IPS-11a (cell line): Measurements from ENCODE around the gene EXOC8.

Experiments
- H3K4me3 ChIP-seq: one replicate; pipeline ENCODE4 v1.5.1; 2013; ENCODE audit warnings: low read depth, low read length, control low read depth

The EXOC8 gene

DNA sequence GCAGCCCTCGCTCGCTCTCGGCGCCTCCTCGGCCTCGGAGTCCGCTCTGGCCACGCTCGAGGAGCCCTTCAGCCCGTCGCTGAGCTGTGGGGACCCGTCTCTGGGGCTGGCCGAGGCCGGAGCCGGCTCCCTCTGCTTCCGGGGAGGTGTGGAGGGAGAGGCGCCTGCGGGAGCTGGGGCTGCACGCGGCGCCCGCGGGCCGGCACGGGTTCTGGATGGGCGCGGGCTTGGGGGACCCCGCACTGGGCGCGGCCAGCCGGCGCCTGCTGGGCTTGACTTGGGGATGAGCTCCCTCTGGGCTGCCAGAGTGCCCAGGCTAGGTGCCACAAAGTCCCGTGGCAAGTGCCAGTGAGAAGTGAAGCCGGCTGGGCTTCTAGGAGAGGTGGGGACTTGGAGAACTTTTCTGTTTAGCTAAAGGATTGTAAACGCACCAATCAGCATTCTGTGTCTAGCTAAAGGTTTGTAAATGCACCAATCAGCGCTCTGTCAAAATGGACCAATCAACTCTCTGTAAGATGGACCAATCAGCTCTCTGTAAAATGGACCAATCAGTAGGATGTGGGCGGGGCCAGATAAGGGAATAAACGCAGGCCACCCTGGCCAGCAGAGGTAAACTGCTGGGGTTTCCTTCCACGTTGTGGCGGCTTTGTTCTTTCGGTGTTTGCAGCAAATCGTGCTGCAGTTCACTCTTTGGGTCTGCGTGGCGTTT, 20.2 kb downstream of the EXOC8 start:
- H3K4me3 ChIP-seq: no peak overlapping the region

DNA sequence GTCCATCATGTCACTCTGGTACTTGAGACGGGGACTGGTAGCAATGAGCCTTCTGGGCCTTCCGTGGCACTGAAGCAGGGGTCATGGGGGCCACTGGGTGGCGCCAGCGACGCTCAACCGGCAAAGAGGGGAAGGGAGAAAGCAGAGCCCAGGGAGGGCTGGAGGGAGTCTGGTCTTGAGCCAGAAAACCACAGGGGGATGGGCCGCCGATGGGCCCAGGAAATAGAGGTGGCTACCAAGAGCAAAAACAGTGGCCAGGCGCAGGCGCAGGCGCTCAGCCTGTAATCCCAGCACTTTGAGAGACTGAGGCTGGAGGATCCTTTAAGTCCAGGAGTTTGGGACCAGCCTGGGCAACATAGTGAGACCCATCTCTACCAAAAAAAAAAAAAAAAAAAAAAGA, 21.8 kb downstream of the EXOC8 start:
- H3K4me3 ChIP-seq: no peak overlapping the region

DNA sequence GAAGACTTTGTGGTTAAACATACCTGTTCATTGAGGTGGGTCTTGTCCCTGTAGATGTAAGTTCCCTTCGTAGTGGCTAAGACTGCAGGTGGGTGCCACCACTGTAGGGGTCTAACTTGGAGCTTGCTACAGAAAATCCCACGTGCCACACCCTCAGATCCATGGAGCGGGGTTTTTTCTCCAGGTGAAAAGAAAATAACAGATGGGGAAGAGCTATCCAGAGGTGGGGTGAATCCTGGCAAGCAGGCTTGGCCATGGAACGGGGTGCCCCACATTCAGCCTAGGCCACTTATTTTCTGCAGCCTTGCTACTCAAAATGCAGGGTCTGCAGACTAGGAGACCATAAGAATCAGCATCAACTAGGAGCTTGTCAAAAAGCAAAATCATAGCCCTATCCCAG, 24.0 kb downstream of the EXOC8 start:
- H3K4me3 ChIP-seq: no peak overlapping the region

DNA sequence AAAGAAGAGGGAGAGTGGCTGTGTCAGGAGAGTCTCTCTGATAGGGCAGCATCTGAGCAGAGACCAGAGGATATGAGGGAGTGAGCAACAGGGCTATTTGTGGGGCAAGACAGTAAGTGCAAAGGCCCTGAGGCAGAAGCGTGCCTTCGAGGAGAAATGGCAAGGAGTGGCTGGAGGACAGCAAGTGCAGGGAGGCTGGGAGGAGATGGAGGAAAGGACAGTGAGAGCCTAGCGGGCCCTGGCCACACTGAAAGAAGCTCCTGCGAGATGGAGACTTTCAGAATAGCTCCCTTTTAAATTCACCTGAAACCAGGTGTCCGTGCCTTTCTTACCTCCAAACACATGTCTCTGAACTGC, 25.2 kb downstream of the EXOC8 start:
- H3K4me3 ChIP-seq: no peak overlapping the region

DNA sequence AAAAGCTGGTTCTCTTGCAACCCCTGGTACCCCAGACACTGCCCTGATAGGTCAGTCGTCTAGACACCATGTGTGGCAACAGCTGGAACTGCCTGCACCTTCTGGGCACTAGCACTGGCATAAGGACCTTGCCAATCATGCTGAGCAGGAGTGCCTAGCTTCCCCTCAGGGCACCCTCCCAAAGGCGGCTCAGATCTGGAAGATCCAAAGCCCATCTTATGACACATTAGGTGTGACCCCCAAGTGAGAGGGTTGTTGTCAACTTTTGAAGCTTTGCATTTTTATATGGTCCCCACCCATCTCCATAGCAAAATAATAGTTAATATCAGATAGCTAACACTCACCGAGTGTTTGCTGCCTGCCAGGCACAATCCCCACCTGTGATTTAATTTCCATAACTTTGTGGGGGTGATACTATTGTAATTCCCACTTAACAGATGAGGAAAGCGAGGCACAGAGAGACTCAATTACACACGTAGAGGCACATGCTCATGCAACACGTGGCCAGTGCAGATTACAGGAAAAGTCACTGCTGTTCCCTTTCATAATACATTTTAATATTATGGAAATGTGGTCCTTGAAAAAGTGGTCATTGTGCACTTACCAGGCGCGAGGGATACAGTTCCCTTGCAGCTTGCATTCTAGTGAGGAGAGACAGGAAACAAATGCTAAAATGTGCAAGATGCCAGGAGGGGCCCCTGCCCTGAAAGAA, 25.8 kb downstream of the EXOC8 start:
- no peak overlapping the region for H3K4me3 ChIP-seq

DNA sequence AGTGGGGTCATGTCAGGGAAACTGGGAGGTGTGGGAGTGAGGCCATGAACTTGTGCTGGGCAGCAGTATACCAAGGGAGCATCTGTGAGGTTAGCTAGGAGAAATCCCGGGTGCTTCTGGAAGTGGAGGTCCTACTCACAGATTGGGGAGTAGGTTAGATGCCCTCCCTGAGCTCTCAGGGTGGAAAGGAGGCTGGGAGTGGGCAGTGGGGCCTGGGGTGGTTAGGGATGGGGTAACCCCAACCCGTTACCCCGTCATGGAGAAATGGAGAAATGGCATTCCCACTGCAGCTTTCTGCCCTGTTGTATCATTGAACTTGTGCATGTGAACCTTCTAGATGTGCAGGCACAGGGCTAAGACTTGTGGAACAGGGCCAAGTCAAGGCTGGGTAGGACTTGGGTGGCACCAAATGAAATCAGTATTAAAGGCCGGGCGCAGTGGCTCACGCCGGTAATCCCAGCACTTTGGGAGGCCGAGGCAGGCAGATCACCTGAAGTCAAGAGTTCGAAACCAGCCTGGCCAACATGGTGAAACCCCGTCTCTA, 27.2 kb downstream of the EXOC8 start:
- H3K4me3 ChIP-seq: no peak overlapping the region

DNA sequence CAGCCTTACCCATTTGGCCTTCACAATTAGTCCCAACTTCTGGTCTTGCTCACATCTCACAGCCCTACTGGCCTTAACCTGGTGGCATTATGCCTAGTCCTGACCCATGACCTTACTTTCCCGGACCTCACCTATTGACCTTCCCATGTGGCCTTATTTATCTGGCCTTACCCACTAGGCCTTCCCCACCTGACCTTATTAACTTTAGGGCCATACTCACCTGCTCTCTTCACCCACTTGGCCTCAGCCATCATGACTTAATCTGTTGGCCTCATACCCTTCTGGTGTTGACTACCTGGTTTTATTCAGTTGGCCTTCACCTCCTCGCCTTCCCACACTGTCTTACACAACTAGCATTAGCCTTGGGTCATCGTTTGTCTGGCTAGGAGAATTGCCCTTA, 35.7 kb downstream of the EXOC8 start:
- H3K4me3 ChIP-seq: no peak overlapping the region

DNA sequence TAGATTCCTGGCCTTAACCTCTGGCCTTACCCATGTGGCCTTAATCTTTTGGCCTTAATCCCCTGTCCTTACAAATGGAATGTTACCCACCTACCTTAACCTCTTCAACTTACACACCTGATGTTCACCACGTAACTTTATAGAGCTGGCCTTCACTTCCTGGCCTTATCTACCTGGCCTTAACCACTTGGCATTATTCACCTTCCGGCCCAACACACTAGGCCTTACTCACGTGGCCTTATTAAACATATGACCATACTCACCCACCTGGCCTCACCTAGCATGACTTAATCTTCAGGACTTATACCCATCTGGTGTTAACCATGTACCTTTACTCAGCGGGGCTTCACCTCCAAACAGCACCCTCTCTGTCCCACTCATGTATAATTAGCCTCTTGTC, 41.7 kb downstream of the EXOC8 start:
- no peak overlapping the region for H3K4me3 ChIP-seq

DNA sequence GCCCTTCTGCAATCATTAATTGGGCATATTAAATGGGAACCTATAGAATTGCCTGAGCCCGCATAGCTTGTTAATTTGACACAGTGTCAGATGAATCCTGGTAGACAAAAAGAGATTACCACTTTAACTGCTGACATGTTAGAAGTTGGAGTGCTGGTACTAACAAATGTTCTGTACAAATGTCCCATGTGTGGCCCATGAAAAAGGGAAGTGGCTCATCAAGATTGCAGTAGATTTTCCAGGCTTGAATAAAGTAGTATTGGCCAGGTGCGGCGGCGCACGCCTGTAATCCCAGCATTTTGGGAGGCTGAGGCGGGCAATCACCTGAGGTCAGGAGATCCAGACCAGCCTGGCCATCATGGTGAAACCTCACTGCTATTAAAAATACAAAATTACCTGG, 51.0 kb downstream of the EXOC8 start:
- H3K4me3 ChIP-seq: no peak overlapping the region

DNA sequence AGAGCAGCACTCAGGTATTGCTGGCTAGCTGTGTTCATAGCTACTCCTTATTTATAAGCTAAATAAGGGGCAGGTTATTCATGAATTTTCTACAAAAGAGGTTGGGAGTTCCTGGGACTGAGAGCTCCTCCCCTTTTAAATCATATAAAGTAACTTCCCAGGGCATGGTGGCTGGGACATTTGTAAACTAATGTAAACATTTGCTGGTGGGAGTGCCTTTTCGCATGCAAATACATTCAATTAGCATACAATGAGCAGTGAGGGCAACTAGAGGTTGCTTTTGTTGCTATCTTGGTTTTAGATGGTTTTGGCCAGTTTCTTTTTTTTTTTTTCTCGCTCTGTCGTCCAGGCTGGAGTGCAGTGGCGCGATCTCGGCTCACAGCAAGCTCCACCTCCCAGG, 53.2 kb downstream of the EXOC8 start:
- H3K4me3 ChIP-seq: no peak overlapping the region
